HepG2 (cell line): ENCODE data around the gene CPSF7. TPM values are rescaled to one million over a fixed set of nuclear protein-coding genes. Genes with fewer than 3 reads are reported as not detected.
A peak's percentile ranks its signal among the peaks of the same experiment; 100 is the strongest.

Experiments
- ATAC-seq: fragments of 200-7000 bp; cut with Tn5 transposase; 3 replicates; pipeline ENCODE4 v1.9.1; 2020; ENCODE audit warnings: mild to moderate bottlenecking, moderate library complexity
- BruUV-seq: library from RNA; stranded (reverse); fragments of 400-500 nt; replicated peaks from 2 replicates; lab custom pipeline; 2021; lab: Mats Ljungman, UMichigan
- CTCF ChIA-PET: fragments of 300-600 bp; formaldehyde crosslinking; extraction: SDS; loops from one replicate; lab custom pipeline; 2021; ENCODE audit warnings: low total read pairs, inconsistent platforms, low intra/inter-chr PET ratio; lab: Yijun Ruan, JAX
- POLR2A ChIA-PET: fragments of 350-600 bp; sonication (Branson Sonifier 250); formaldehyde crosslinking; loops from one replicate; lab custom pipeline; 2020; ENCODE audit warnings: antibody characterized with exemption, inconsistent platforms; lab: Yijun Ruan, JAX
- DNase-seq: peaks from one replicate; pipeline ENCODE4 v3.0.0-alpha.2; 2015; ENCODE audit warnings: low spot score
- FAIRE-seq: peaks from 3 replicates; lab custom pipeline; 2011; peaks lifted over from hg19 to GRCh38; lab: Jason Lieb, UNC
- H2AFZ ChIP-seq: one replicate; pipeline ENCODE4 v1.6.1; 2011; ENCODE audit warnings: low read length, inconsistent platforms
- H3K27ac ChIP-seq: fragments of 300-600 bp; 3 replicates; pipeline ENCODE4 v1.8.0; 2011; ENCODE audit warnings: mixed run types, mild to moderate bottlenecking, mixed read lengths, low read length, inconsistent platforms; ENCODE audit not compliant: insufficient read depth; ENCODE audit errors: extremely low read length
- H3K27me3 ChIP-seq, 2 experiments: fragments of 200-600 bp in 1 of 2; 2 replicates in 1 of 2; 3 replicates in 1 of 2; pipeline versions ENCODE4 v1.6.0 to v1.8.0; 2011; ENCODE audit warnings: low read length in 2 of 2, mild to moderate bottlenecking in 2 of 2, moderate library complexity in 2 of 2, inconsistent platforms in 1 of 2; ENCODE audit not compliant: insufficient read depth in 2 of 2, control insufficient read depth in 1 of 2
- H3K36me3 ChIP-seq, 2 experiments: fragments of 200-600 bp in 1 of 2; replicated peaks in 1 of 2; 2 replicates in 1 of 2; 3 replicates in 1 of 2; pipeline versions ENCODE4 v1.5.1 to v1.8.0; 2011; ENCODE audit warnings: low read length in 2 of 2, inconsistent platforms in 1 of 2; ENCODE audit not compliant: insufficient read depth in 2 of 2, control insufficient read depth in 1 of 2
- H3K4me1 ChIP-seq: 2 replicates; pipeline ENCODE4 v1.5.1; 2012; ENCODE audit warnings: low read length, inconsistent platforms; ENCODE audit not compliant: insufficient read depth
- H3K4me2 ChIP-seq: 2 replicates; pipeline ENCODE4 v1.6.0; 2011; ENCODE audit warnings: low read depth, low read length, inconsistent platforms
- H3K4me3 ChIP-seq, 3 experiments: fragments of 200-600 bp in 1 of 3; sonication (generic), shearing (Covaris generic) in 1 of 3; replicated peaks in 1 of 3; 2 replicates each; pipeline ENCODE4 v1.5.1; 2011 to 2016; ENCODE audit warnings: low read length in 3 of 3, inconsistent platforms in 2 of 3, low read depth in 2 of 3, mild to moderate bottlenecking in 2 of 3, control low read depth in 1 of 3, mixed read lengths in 1 of 3; ENCODE audit not compliant: insufficient read depth in 1 of 3
- H3K79me2 ChIP-seq: one replicate; pipeline ENCODE4 v1.6.1; 2011; ENCODE audit warnings: low read length, inconsistent platforms; ENCODE audit not compliant: insufficient read depth
- H3K9ac ChIP-seq: 2 replicates; pipeline ENCODE4 v1.6.0; 2011; ENCODE audit warnings: mild to moderate bottlenecking, low read depth, low read length, inconsistent platforms; ENCODE audit not compliant: insufficient read depth
- H3K9me3 ChIP-seq: 2 replicates; pipeline ENCODE4 v1.5.1; 2012; ENCODE audit warnings: mild to moderate bottlenecking, low read length
- H4K20me1 ChIP-seq: 2 replicates; pipeline ENCODE4 v1.6.0; 2011; ENCODE audit warnings: inconsistent platforms, mild to moderate bottlenecking, low read length, moderate library complexity; ENCODE audit not compliant: insufficient read depth
- NR2F1 ChIP-seq, 2 experiments: fragments of 450-650 bp in 1 of 2; formaldehyde crosslinking in 1 of 2; IDR thresholded peaks; 2 replicates each; pipeline versions ENCODE4 v1.5.0 to v1.6.1; 2016 to 2020; ENCODE audit warnings: mild to moderate bottlenecking in 1 of 2, missing compliant biosample characterization in 1 of 2, missing genetic modification reagents in 1 of 2, moderate library complexity in 1 of 2
- STAT5B ChIP-seq: sonication (generic); formaldehyde crosslinking; IDR thresholded peaks from 2 replicates; pipeline ENCODE4 v1.4.0; 2020; ENCODE audit warnings: missing genetic modification reagents
- ZKSCAN1 ChIP-seq: fragments of 150-350 bp; IDR thresholded peaks from 2 replicates; pipeline ENCODE4 v1.6.1; 2014; ENCODE audit warnings: low read length
- ZNF318 ChIP-seq: sonication (generic); formaldehyde crosslinking; IDR thresholded peaks from 2 replicates; pipeline ENCODE4 v1.4.0; 2020; ENCODE audit warnings: mild to moderate bottlenecking, missing genetic modification reagents
- ZNF562 ChIP-seq: sonication (generic); formaldehyde crosslinking; IDR thresholded peaks from 2 replicates; pipeline ENCODE4 v1.8.0; 2022; ENCODE audit warnings: missing genetic modification reagents, borderline replicate concordance
- ZNF713 ChIP-seq: sonication (generic); formaldehyde crosslinking; IDR thresholded peaks from 2 replicates; pipeline ENCODE4 v1.4.0; 2020; ENCODE audit warnings: mild to moderate bottlenecking, missing genetic modification reagents
- WGBS: methylation state at CpG from one replicate; pipeline ENCODE4 v1.1.6; 2017; ENCODE audit warnings: low lambda C conversion rate; 5-methylcytosine and 5-hydroxymethylcytosine counted together
- in situ Hi-C: cut with HindIII; loops from 2 replicates; pipeline ENCODE4 v1.10.0; 2017; ENCODE audit warnings: low pct_unique_long_range_greater_than_20kb; ENCODE audit not compliant: extremely low pct_ligation_motif_present
- intact Hi-C: fragments of 100-400 bp; cut with micrococcal nuclease; formaldehyde crosslinking; loops from one replicate; pipeline ENCODE4 v1.10.0; 2022; ENCODE audit not compliant: unreplicated experiment
- polyA plus RNA-seq, 8 experiments: library from polyadenylated mRNA; depleted of rRNA in 3 of 8; stranded (reverse) in 7 of 8; unstranded in 1 of 8; fragments of >200 nt; fragmentation: Illumina TruSeq in 4 of 8; extraction: Trizol in 4 of 8; gene quantifications; 2 replicates each; pipeline versions ENCODE4 v1.2.1 to v1.2.3, GENCODE V29; 2011 to 2016; ENCODE audit warnings: low read depth in 4 of 8, missing spikeins in 1 of 8, mixed read lengths in 1 of 8; ENCODE audit not compliant: insufficient read depth in 1 of 8
- total RNA-seq, 5 experiments: library from RNA; depleted of rRNA; stranded (reverse); fragments of >200 nt; fragmentation: Illumina TruSeq; extraction: Trizol; gene quantifications; 2 replicates each; pipeline ENCODE4 v1.2.3, GENCODE V29; 2016; ENCODE audit warnings: low read depth in 1 of 5

The CPSF7 gene
- total and polyA plus RNA-seq, 2 of the 13 experiments (the other 11 are each of a cell fraction or from before 2014, with no cell fraction given): 34.1 to 36.8 TPM

- WGBS: 96% methylated on average over 5 of the region's 5 CpGs
- no peak for TF ChIP-seq ZNF713 (CRISPR knock-in tag)
- no peak for TF ChIP-seq ZNF318 (CRISPR knock-in tag)
- no peak for TF ChIP-seq STAT5B (CRISPR knock-in tag)
- TF ChIP-seq NR2F1 (CRISPR knock-in tag; IDR thresholded peaks at IDR 0.05): no peak
- TF ChIP-seq ZKSCAN1: peak; percentile 63
- TF ChIP-seq ZNF562 (CRISPR knock-in tag): no peak
- H3K27ac ChIP-seq: no peak overlapping the region
Measured at GRCh38 chr11:61364012-61364675, 65.6 kb downstream of the CPSF7 start.

More at GRCh38 chr11:61364012-61364675, 65.6 kb downstream of the CPSF7 start:
- ChIA-PET POLR2A (interaction anchor here (4.2 to 9.9 kb wide), 2 partner anchors 29 kb away, joined by 64 to 146 read pairs; partner anchors contain the start of genes DDB1, TKFC and TMEM216), CTCF (no interaction called here)
- Histone ChIP-seq H3K36me3 (peaks cover 9 to 42% of the 10 kb centered on the region in 2 experiments), H3K4me2 (peak overlapping the region; percentile 81; the same call in 1 of the 2 replicates), H3K27me3 (no peaks in the 10 kb centered on the region; a peak in 1 of 5 replicates), H3K9me3 (no peaks in the 10 kb centered on the region), H3K79me2 (peaks cover 17% of the 10 kb centered on the region), H3K4me3 (no peak overlapping the region; a peak in 1 of 6 replicates), H3K4me1 (peaks cover 32% of the 10 kb centered on the region), H4K20me1 (no peaks in the 10 kb centered on the region), H2AFZ (no peak overlapping the region), H3K9ac (no peak overlapping the region)
- no TSS peak for BruUV-seq
- in situ Hi-C loops (no loop called here), intact Hi-C loops (no loop called here)
- FAIRE-seq (no peak), ATAC-seq (no peak), DNase-seq (no peak)
